ENCODE results near the gene TYK2.
"Not testable (repeated sequence)": the region's sequence is repeated elsewhere in the genome, so short reads cannot be mapped to it uniquely, and the experiment has no call there.

The TYK2 gene

DNA sequence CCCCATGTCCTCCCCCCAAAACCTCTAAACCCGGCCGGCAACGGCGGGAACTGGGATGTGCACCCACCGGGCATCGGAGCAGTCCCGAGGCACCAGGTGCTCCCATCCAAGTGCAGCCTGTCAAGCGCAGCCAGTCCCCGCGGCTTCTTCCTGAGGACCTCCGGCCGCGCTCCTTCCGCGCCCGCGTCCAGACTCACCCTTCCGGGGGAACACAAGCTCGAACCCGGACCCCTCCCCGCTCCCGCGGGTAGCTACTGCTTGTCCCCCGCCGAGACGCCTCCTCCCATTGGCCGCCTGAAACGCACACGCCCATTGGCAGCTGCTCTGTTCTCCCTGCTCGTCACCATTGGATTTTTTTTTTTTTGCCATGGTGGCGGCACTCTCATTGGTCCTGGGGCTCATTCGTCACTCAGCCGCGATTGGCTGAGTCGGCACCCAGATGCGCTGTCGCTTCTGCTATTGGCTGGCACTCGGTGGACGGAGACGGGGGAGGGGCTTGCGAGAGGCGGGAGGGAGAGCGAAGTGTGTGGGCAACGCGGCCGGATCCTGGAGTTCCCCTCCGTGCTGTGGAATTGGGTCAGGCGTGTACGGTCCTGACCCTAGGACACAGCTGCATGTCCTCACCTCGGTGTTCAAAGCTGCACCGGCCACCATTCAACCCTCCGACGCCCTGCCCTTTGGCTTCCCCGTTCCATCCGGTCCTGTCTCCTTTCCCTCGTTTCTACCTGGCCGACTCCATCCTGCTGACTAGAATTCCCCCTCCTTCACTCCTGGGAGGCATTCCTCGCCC, at the start of gene TYK2:
TYK2 (minus strand) TSS at position 260 of the 790 bp plus-strand sequence. CDS start 2,166 bp downstream, outside the sequence.
- peak; percentile 98 to 99 for DNase-seq

DNA sequence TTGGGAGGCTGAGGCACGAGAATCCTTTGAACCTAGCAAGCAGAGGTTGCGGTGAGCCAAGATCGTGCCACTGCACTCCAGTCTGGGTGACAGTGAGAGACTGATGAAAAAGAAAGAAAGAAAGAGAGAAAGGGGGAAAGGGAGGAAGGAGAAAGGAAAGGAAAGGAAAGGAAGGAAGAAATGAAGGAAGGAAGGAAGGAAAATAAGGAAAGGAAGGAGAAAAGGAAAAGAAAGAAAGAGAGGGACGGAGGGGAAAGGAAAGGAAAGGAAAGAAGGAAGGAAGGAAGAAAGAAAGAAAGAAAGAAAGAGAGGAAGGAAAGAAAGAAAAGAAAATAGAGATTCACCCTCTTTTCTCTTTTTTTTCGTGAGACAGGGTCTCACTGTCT, 48.6 kb upstream of the TYK2 start:
- no peak for DNase-seq

DNA sequence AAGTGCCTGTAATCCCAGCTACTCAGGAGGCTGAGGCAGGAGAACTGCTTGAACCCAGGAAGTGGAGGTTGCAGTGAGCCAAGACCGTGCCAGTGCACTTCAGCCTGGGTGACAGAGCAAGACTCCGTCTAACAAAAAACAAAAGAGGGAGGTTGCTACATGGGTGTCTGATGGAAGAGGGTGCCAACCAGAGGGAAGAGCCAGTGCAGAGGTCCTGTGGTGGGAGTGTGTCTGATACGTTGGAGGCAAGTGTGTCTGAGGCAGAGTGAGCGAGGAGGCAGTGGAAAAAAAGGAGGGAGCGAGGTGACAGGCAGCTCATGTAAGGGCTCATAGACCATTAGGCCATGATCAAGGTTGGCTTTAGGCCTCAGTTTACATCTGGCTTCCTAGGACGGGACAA, 46.8 kb upstream of the TYK2 start:
- DNase-seq, result peak in 1 of 2 experiments; percentile 18

DNA sequence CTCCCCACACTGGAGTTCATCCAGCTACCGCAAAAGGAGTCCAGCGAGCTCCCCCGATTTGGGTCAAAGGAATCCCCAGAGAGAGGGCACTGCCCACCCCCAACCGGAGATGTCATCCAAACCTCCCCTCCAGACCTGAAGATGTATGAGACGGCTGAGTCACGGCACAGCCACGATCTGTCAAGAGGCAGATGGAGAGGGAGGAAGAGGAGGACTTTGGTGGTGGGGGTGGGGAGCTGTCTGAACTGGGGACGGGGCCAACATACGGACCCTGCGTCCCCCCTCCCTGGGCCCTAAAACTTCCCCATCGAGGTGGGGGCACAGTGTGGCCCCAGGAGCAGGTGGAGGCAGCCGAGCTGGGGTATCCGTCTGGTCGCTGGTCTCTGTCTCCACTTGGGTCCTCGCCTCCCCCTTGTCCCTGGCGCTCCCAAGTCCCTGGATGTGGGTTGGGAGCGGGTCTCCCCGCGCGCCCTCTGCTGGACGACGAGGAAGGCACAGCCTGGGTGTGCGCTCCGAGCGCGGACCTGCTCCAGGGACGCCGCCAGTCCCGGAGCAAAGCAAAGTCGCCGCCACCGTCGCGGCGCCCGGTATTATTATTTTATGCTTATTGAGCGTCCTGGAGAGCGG, 43.8 kb upstream of the TYK2 start:
- DNase-seq, result peak; percentile 83

DNA sequence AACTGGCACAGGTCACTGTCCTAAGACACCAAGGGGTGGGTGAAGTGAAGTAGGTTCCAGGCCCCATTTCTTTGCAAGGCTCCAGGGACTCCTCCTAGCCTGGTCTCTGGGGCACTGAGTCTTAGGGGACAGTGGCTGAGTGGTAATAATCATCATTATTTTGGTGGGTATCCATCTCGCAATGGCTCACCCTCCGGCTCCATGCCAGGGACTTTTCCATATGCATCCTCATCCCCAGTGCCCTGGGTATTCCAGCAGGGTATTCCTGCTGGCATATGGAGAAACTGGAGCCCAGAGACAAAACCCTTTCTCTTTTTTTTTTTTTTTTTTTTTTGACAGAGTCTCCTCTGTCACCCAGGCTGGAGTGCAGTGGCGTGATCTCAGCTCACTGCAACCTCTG, 42.5 kb upstream of the TYK2 start:
- no peak for DNase-seq

DNA sequence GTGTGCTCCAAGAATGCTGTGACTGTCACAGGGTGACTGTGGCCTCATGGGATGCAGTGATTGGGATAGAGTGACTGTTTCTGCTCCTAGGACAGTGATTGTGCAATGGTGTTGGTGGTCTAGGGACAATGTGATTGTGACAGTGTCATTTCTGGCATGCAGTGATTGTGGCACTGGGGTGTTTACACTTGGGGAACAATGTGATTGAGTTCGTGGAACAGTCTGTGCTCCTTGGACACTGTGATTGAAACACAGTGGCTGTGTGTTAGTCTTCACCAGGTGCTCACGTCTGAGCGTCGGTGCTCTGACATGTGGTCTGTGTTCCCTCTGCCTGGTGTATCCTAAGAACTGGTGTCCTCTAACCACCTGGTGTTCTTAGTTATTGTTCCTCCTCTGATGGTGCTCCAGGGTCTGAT, 41.7 kb upstream of the TYK2 start:
- DNase-seq, result no peak

DNA sequence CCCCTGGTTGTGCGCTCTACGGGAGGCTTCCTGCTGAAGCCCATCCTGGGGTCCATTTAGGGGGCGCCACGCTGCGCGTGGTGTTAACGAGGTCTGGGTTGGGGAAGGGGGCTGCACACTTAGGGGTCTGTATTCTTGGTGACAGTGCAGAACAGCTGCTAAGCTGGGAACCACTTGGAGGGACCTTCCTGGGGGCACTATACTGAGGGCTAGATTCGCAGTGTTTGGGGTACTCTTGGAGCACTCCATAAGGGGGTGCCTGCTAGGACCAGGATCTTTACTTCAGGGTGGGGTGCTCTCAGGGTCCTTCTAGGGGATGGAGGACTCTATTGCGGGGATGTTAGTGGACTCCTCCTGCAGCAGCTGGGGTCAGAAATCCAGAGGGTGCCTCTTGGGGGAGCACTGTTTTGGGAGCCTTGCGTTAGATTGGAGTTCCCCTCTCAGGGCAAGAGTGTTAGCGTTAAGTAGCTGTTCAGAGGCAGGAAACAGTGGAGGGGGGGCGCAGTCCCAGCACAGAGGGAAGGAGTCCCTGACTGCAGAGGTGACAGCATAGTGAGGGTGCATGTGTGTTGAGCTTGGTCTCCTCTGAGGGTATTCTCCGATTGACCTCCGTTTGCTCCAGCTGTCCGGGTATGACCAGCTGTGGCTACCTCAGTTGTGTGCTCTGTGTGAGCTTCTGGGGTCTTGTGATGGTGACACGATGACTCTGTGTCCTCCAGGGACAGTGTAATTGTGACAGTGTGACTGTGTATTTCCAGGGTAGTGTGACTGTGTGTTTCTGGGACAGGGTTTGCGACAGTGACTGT, 41.1 kb upstream of the TYK2 start:
- peak in 1 of 2 experiments; percentile 61 for DNase-seq

DNA sequence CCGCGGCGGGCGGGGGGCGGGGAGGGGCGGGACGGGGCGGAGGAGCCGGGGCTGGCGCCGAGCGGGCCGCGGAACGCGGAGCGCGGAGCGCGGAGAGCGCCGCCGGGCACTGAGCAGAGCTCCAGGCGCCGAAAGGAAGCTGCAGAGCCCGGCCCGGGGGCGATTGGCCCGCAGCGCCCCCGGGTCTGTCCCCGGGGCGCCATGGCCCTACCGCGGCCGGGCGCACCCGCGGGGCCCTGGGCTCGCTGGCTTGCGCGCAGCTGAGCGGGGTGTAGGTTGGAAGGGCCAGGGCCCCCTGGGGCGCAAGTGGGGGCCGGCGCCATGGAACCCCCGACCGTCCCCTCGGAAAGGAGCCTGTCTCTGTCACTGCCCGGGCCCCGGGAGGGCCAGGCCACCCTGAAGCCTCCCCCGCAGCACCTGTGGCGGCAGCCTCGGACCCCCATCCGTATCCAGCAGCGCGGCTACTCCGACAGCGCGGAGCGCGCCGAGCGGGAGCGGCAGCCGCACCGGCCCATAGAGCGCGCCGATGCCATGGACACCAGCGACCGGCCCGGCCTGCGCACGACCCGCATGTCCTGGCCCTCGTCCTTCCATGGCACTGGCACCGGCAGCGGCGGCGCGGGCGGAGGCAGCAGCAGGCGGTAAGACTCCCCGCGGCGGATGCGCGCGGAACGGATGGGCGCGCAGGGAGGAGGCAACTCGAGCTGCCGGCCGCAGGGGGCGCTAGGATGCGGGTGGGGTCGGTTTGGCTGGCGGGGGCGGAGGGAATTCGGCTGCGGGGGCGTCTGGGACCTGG, 40.3 kb upstream of the TYK2 start, which contains the start of gene PDE4A:
PDE4A (plus strand) TSS at position 95 of the 796 bp plus-strand sequence; CDS start at position 322, 227 bp downstream.
- peak; percentile 74 to 82 for DNase-seq

DNA sequence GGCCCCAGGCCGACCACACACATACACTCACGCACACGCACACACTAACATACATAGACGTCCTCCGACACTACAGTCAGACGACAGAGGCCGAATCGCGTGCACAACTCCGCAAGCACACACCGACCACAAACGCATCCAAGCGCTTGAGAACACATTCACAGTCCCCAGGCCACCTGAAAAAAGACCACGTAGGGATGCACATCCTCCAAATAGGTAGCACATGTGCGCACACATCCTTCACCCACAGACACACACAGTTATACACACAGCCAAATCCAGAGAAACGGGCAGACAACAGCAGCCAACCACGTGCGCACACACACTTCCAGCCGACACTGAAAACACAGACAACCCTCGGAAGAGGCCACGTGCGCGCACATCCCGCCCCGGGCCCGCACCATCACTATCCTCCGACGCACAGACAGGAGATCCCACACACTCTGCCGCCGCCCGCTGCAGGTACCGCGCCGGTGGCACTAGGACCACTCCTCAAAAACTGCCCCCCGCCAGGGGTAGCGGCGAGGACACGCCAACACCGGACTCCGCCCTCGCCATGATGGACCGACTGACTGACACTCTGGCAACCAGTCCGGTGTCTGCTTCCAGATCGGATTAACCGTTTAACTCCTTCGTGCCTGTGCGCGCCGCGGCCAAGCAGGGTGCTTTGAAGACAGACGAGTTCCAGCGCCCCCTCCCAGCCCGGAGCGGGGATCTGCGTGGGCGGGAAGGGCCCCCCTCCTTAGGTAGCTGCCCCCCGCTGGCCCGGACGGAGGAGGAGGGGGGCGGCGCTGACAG, 39.5 kb upstream of the TYK2 start:
- peak; percentile 77 to 79 for DNase-seq

DNA sequence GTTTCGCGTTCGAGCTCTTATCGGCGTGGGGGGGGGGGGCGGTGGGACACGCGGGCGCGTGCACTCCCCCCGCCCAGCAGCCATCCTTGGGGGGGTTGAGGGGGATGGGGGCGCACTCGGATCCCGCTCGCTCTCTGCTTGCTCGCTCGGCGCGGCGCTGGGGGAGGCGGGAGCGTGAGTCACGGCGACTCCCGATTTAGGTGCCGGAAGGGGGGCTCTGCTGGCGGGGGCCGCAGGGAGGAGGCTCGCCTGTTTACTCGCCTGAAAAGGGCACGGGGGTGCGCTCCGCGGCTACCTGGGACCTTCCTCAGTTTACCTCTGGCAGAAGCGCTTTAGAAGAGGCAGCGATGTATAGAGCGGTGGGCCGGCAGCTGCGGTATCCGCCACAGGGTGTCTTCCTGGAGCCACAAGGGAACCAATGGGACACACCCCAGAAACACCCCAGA, 38.9 kb upstream of the TYK2 start:
- peak in 1 of 2 experiments; percentile 71 for DNase-seq

DNA sequence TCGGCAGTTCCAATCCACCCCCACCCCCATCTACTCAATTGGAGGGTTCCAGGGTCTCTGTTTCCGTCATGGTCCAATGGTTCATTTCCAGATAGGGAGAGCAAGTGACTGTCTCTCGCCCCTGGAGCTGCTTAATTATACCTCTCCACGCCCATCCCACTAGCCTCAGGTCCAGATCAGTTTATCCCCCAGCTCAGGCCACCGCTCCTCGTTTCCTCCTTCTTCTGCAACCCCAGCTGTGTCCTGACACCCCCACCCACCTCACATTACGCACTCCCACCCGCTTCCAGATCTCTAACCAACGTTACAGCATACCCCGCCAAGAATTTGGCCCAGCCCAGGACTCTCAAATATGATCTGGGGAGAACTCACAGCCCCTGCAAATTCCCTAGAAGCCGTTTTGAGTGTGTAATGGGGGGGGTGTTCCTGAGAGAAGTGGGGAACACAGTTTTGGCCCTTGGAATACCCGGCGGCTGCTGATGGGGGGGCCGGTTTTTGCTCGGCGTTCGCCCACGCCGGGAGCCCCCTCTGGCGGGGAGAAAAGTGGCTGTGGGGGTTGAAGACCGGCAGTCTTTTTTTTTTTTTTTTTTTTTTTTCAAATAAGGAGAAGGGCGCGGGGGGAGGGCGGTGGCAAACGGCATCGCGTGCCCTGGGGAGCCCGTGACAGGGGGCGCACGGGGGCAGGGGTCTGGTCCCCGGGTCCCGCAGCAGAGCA, 38.3 kb upstream of the TYK2 start:
- DNase-seq, result no peak

DNA sequence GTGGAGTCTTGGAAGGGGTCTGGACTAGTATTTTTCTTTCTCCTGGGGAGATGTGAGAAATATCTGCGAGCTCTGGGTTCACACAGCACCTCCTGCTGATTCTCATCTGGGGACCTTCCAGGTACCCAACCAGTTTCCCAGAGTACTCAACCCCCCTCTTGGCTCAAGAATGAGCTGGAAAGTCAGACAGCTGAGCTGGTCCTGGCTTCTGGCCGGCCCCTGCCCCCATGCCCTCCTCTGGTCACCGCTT, 37.8 kb upstream of the TYK2 start:
- DNase-seq, result peak in 1 of 2 experiments; percentile 53

DNA sequence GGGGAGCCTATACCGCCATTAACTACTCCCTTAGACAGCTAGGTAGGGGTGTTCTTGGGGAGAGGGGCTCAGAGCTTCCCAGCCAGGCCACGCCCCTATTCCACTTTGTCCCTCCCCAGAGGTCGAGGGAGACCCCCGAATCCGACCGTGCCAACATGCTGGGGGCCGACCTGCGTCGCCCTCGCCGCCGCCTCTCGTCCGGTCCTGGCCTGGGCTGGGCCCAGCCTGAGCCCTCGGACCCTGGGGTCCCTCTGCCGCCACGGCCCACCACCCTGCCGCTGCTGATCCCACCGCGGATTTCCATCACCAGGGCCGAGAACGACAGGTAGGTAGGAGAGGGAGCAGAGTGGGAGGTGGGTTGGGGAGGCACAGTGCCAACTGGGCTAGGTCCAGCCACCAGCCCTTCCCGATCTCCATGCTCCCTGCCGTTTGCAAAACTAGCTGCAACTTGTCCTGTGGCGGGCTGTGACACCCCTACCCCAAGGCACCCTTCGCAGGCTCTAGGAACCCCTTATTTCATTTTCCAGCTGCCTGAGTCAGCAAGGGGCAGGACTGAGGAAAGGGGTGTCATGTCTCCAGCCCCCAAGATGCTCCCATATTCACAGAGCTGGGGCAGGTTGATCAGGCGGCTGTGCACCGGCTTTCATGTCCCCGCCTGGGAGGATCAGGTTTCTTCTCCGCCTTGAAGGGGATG, 37.3 kb upstream of the TYK2 start:
- DNase-seq, result no peak

DNA sequence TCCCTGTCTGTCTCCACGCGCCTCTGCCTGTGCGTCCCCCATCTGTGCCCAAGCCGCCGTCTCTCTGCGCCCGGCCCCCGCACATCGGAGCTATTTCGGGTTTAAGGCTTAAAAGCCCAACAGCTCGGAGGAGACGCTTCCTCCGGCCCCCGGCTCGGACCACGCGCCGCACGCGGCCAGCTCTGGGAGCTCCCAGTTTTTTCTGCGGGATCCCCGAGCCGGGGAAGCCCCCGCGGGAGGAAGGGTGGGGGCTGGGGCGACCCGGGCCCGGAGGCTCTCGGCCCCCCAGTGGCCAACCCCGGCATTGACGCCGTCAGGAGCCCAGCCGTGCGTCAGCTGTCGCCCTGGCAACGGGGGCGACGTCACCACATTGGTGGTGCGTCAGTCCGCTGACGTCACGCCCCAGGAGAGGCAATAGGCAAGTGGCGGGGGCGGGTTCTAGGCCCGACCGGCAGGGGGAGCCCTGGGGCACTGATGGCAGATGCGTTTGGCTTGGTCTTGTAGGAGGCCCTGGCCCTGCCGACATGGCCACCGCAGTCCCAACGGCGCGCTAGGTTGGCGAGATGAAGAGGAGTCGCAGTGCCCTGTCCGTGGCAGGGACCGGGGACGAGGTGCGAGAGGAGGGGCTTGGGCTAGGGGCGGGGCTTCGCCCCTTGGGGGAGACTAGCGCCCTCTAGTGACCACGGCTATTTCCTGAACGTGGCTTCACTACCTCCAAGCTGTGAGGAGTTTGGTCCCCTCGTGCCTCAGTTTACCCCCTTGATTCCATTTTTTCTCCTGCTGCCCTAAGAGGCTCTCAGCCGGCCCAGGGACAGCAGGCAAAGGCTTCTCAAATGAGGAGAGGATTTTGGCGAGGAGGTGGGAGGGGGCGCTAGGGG, 36.2 kb upstream of the TYK2 start:
- DNase-seq, result peak; percentile 98

DNA sequence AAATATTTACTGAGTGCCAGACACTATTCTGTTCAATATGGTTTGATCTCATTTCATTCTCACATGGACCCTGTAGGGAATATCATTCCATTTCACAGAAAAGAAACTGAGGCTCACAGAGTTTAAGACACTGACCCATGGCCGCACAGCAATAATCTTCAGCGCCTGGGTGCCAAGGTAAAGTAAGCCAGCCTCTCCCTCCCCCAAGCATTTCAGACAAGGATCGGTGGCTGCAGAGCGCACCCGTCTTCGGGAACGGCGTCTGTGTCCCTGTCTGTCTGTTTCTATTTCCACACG, 35.7 kb upstream of the TYK2 start:
- DNase-seq, result no peak

DNA sequence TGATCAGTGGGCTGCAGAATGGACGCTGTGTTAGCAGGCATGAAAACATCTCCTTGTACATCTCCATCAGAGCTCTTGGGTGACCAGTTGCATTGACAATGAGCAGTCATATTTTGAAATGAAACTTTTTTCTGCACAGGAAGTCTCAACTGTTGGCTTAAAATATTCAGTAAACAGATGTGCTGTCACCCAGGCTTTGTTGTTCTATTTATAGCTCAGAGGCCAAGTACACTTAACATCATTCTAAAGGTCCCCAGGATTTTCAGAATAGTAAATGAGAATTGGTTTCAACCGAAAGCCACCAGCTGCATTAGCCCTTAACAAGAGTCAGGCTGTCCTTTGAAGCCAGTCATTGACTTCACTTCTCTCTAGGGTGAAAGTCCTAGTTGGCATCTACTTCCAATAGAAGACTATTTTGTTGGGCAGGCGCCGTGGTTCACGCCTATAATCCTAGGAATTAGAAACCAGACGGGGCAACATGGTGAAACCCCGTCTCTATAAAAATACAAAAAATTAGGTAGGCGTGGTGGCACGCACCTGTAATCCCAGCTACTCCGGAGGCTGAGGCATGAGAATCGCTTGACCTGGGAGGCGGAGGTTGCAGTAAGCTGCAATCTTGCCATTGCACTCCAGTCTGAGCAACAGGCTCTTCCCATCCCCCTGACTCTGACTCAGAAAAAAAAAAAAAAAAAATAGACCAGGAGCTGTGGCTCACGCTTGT, 32.0 kb upstream of the TYK2 start:
- no peak for DNase-seq

DNA sequence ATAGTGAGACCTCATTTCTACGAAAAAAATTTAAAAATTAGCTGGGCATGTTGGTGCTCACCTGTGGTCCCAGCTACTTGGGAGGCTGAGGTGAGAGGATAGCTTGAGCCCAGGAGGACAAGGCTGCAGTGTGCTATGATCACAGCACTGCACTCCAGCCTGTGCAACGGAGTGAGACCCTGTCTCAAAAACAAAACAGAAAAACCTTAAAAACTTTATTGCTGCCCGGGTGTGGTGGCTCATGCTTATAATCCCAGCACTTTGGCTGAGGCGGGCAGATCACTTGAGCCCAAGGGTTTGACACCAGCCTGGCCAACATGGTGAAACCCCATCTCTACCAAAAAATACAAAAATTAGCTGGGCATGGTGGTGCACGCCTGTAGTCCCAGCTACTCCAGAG, 30.9 kb upstream of the TYK2 start:
- not testable (repeated sequence) for DNase-seq

DNA sequence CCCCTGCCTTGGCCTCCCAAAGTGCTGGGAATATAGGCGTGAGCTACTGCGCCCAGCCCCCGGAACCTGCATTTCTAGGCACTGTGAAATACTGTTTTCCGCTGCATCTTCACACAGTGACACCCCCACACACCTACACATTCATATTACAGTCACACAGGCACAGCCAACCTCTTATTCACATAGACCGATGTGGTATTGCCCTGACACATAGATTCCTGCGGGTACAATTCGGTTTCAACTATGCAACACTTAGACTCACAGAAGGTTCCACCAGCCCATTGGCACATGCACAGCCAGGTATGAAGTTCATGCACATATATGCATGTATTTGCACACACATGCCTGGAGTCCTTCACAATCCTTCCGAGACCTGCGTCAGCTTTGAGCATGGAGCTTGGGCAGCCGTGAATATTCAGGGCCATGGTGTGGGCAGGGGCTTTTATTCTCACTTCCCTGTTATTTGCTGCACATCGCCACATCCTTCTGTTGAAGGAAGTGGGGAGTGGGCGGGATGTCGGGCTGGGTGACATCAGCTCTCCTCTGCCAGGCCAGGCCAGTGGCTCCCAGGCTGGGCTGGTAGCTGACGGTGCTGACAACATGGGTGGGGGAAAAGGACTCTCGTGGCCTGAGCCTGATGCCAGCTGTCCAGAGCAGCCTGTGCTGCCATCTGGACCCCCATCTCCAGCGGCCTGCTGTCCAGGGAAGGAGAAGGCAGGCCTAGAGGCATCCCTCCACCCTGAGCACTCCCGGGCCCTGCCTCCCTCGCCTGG, 28.3 kb upstream of the TYK2 start:
- DNase-seq, result peak; percentile 79 to 85

Data from activated T-cell treated with anti-CD3 and anti-CD28 coated beads, Interleukin-2, amount 50 U/mL, for 48 hours (primary cell).